ENCODE measurements around the gene GGTA1.

- TF ChIP-seq CTCF (optimal IDR thresholded peaks at IDR 0.05 in 1 of 3, IDR thresholded peaks at IDR 0.05 in 1 of 3, conservative IDR thresholded peaks at IDR 0.05 in 1 of 3; ENCODE audit: extremely low read depth in 1 of 3, insufficient read depth in 2 of 3, low read length in 3 of 3) = no peak
- no peak for TF ChIP-seq EZH2 (IDR thresholded peaks at IDR 0.05; ENCODE audit: low read length)
Observed at GRCh38 chr9:121508415-121508814, 8.8 kb upstream of the GGTA1 start.
